Transverse colon (tissue), 4 donors: ENCODE data around the gene PC.

Experiments used
- POLR2AphosphoS5 ChIP-seq, 3 donors: sonication (generic); formaldehyde crosslinking; IDR thresholded peaks; one replicate each; pipeline ENCODE4 v1.6.1; 2016; ENCODE audit warnings: antibody characterized with exemption in 3 of 3
- TF ChIP-seq, protein P1 (sequence below), 5 experiments: fragments of 200-600 bp in 3 of 5; fragments of 450-650 bp in 2 of 5; sonication (generic) in 3 of 5; IDR thresholded peaks; 1 replicate in 2 of 5; 2 replicates in 3 of 5; pipeline ENCODE4 v1.5.1; 2016 to 2017; ENCODE audit warnings: antibody characterized with exemption in 5 of 5, inconsistent platforms in 3 of 5, mild to moderate bottlenecking in 2 of 5, moderate library complexity in 1 of 5

DNA sequence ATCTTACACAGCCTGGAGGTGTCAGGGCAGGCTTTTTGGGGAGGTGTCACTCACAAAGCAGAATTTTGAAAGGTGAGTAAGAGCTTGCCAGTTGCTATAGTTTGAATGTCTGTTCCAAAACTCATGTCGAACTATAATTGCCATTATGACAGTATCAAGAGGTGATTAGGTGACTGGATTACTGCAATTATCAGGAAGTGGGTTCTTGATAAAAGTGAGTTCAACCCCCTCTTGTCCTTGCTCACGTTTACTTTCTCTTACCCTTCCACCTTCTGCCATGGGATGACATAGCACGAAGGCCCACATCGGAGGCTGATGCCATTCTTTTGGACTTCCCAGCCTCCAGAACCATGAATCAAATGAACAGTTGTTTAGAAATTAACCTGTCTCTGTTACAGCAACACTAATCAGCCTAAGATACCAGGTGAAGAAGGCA is 12.2 kb upstream of the PC start:
- TF ChIP-seq, protein P1, sequence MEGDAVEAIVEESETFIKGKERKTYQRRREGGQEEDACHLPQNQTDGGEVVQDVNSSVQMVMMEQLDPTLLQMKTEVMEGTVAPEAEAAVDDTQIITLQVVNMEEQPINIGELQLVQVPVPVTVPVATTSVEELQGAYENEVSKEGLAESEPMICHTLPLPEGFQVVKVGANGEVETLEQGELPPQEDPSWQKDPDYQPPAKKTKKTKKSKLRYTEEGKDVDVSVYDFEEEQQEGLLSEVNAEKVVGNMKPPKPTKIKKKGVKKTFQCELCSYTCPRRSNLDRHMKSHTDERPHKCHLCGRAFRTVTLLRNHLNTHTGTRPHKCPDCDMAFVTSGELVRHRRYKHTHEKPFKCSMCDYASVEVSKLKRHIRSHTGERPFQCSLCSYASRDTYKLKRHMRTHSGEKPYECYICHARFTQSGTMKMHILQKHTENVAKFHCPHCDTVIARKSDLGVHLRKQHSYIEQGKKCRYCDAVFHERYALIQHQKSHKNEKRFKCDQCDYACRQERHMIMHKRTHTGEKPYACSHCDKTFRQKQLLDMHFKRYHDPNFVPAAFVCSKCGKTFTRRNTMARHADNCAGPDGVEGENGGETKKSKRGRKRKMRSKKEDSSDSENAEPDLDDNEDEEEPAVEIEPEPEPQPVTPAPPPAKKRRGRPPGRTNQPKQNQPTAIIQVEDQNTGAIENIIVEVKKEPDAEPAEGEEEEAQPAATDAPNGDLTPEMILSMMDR (IDR thresholded peaks at IDR 0.05), result no peak
- TF ChIP-seq POLR2AphosphoS5 (IDR thresholded peaks at IDR 0.05), result no peak
